IPS DF 6.9 (cell line): ENCODE data around the gene ATP10B.

Experiments used
- DNase-seq: peaks from one replicate; pipeline ENCODE4 v3.0.0-alpha.2; 2013; ENCODE audit warnings: low read depth, low spot score
- H3K27ac ChIP-seq: one replicate; pipeline ENCODE4 v1.5.1; 2013; ENCODE audit warnings: low read length, control low read depth
- H3K27me3 ChIP-seq: 2 replicates; pipeline ENCODE4 v1.6.1; 2013; ENCODE audit warnings: mild to moderate bottlenecking, low read length; ENCODE audit not compliant: control insufficient read depth, insufficient read depth
- H3K36me3 ChIP-seq: 2 replicates; pipeline ENCODE4 v1.6.1; 2013; ENCODE audit warnings: low read length; ENCODE audit not compliant: control insufficient read depth, insufficient read depth
- H3K4me1 ChIP-seq: 2 replicates; pipeline ENCODE4 v1.6.1; 2013; ENCODE audit warnings: low read length; ENCODE audit not compliant: control insufficient read depth, insufficient read depth
- H3K4me3 ChIP-seq: 2 replicates; pipeline ENCODE4 v1.5.1; 2013; ENCODE audit warnings: mild to moderate bottlenecking, low read length
- H3K9me3 ChIP-seq: 2 replicates; pipeline ENCODE4 v1.6.1; 2013; ENCODE audit warnings: low read length, inconsistent platforms; ENCODE audit not compliant: control insufficient read depth, insufficient read depth
- WGBS: extraction: QIAGEN DNeasy Blood & Tissue Kit; methylation state at CpG from one replicate; pipeline ENCODE4 v1.1.7; 2013; ENCODE audit warnings: mixed read lengths, missing lambda C conversion rate; ENCODE audit not compliant: insufficient read length, insufficient coverage; 5-methylcytosine and 5-hydroxymethylcytosine counted together

Gene ATP10B

GRCh38 chr5:160542281-160542680 is 309.7 kb downstream of the ATP10B start:
- Histone ChIP-seq H3K9me3 (no peaks in the 10 kb centered on the region), H3K4me3 (no peak overlapping the region), H3K27me3 (no peaks in the 10 kb centered on the region), H3K36me3 (no peaks in the 10 kb centered on the region), H3K27ac (no peak overlapping the region), H3K4me1 (no peaks in the 10 kb centered on the region)
- DNase-seq: no peak
- WGBS: no CpG with 5 or more reads among the region's 4 CpGs

- Histone ChIP-seq H3K27ac (no peak overlapping the region), H3K4me1 (peaks cover 5% of the 10 kb centered on the region; the same call in 1 of the 2 replicates), H3K27me3 (no peaks in the 10 kb centered on the region), H3K9me3 (no peaks in the 10 kb centered on the region), H3K4me3 (no peak overlapping the region), H3K36me3 (no peaks in the 10 kb centered on the region)
- WGBS: no CpG with 5 or more reads among the region's 1 CpG
- DNase-seq: no peak
Observed at GRCh38 chr5:160539431-160539830, 312.6 kb downstream of the ATP10B start.

GRCh38 chr5:160537940-160538339 is 314.1 kb downstream of the ATP10B start:
- H3K9me3 ChIP-seq: no peaks in the 10 kb centered on the region
- H3K27ac ChIP-seq: no peak overlapping the region
- H3K36me3 ChIP-seq: no peaks in the 10 kb centered on the region
- no peak overlapping the region for H3K4me3 ChIP-seq
- H3K27me3 ChIP-seq: no peaks in the 10 kb centered on the region
- DNase-seq: no peak
- peaks cover 5% of the 10 kb centered on the region; the same call in 1 of the 2 replicates for H3K4me1 ChIP-seq
- no CpG with 5 or more reads among the region's 4 CpGs for WGBS

GRCh38 chr5:160537116-160537515 is 314.9 kb downstream of the ATP10B start:
- peaks cover 5% of the 10 kb centered on the region; the same call in 1 of the 2 replicates for H3K4me1 ChIP-seq
- no peak overlapping the region for H3K4me3 ChIP-seq
- H3K27ac ChIP-seq: no peak overlapping the region
- H3K36me3 ChIP-seq: no peaks in the 10 kb centered on the region
- no peaks in the 10 kb centered on the region for H3K27me3 ChIP-seq
- no peak for DNase-seq
- H3K9me3 ChIP-seq: no peaks in the 10 kb centered on the region

GRCh38 chr5:160534914-160535313 is 317.1 kb downstream of the ATP10B start:
- Histone ChIP-seq H3K4me3 (no peak overlapping the region), H3K27ac (no peak overlapping the region), H3K36me3 (no peaks in the 10 kb centered on the region), H3K9me3 (no peaks in the 10 kb centered on the region), H3K4me1 (peaks cover 5% of the 10 kb centered on the region; the same call in 1 of the 2 replicates), H3K27me3 (no peaks in the 10 kb centered on the region)
- DNase-seq: no peak

GRCh38 chr5:160534125-160534524 is 317.9 kb downstream of the ATP10B start:
- Histone ChIP-seq H3K4me3 (no peak overlapping the region), H3K4me1 (peaks cover 5% of the 10 kb centered on the region; the same call in 1 of the 2 replicates), H3K27ac (no peak overlapping the region), H3K36me3 (no peaks in the 10 kb centered on the region), H3K27me3 (no peaks in the 10 kb centered on the region), H3K9me3 (no peaks in the 10 kb centered on the region)
- no CpG with 5 or more reads among the region's 3 CpGs for WGBS
- no peak for DNase-seq

DNA sequence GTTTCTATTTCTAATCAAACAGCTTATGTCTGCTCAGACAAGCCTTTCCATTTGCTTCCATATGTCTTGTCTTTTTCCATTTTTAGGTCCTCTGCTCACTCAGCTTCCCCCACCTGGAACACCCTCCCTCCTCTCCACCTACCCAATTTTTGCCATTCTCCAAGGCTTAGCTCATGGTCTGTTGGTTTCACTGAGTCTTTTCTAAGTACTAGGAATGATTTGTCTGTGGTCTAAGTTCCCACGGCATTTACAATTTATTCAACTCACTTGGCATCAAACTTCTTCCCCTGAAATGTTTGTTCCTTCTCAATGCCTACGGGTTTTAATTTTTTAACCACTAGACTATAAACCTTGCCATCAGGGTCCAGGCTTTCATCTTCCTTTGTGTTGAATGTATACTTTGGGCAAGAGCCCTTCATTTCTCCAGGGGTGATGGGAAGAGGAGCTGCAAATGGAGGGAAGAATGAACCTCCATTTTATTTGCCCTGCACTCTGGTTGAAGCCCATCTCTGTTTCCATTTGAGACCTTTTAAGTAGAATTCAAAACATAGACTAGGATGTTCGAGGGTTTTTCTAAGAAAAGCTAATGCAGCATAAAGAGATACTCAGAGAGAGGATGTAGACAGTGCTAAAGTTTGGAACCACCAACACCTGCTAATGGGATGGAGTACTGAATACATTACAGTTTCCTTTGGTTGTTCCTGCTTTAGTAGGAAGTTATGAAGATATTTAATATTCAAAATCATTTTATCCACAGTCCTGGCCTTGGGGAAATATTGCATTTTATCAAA is 326.3 kb downstream of the ATP10B start:
- no peaks in the 10 kb centered on the region for H3K9me3 ChIP-seq
- no peak overlapping the region for H3K27ac ChIP-seq
- no peaks in the 10 kb centered on the region for H3K27me3 ChIP-seq
- H3K4me1 ChIP-seq: no peaks in the 10 kb centered on the region
- no CpG with 5 or more reads among the region's 3 CpGs for WGBS
- DNase-seq: no peak
- H3K36me3 ChIP-seq: no peaks in the 10 kb centered on the region
- no peak overlapping the region for H3K4me3 ChIP-seq

GRCh38 chr5:160524827-160525226 is 327.2 kb downstream of the ATP10B start:
- DNase-seq: no peak
- H3K4me3 ChIP-seq: no peak overlapping the region
- no peaks in the 10 kb centered on the region for H3K27me3 ChIP-seq
- H3K27ac ChIP-seq: no peak overlapping the region
- no CpG with 5 or more reads among the region's 1 CpG for WGBS
- no peaks in the 10 kb centered on the region for H3K36me3 ChIP-seq
- no peaks in the 10 kb centered on the region for H3K4me1 ChIP-seq
- no peaks in the 10 kb centered on the region for H3K9me3 ChIP-seq

DNA sequence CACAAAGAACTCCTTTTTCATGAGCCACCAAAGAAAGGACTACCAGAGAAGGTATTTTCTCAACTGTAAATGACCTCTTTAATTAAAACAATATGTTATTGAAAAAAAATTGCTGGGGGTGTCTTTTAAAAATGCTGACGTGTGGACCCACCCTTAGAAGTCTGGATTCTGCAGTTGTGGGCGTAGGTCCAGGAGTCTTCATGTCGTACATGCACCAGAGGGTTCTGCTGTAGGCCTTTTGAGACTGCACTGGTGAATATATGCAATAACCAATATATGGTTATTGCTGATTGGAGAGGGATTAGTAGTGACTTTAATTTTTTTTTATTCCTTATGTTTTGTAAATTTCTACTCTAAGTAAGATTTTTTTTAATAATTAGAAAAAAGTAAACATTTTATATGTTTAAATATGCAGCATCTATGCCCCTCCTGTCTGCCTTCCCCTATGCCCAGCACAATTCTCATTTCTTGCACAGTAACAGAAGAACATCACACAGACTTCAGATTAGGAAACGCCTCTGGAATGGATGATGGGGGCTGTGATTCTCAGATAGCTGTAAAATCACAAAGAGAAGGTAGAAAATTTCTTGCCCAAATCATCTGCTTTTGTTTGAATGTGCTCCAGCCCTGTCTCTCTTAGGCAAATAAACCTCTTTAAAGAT is 328.4 kb downstream of the ATP10B start:
- Histone ChIP-seq H3K27ac (no peak overlapping the region), H3K9me3 (no peaks in the 10 kb centered on the region), H3K27me3 (no peaks in the 10 kb centered on the region), H3K4me1 (no peaks in the 10 kb centered on the region), H3K4me3 (no peak overlapping the region), H3K36me3 (no peaks in the 10 kb centered on the region)
- WGBS: no CpG with 5 or more reads among the region's 4 CpGs
- DNase-seq: no peak

GRCh38 chr5:160521392-160521663 is 330.7 kb downstream of the ATP10B start:
- Histone ChIP-seq H3K27ac (no peak overlapping the region), H3K4me3 (no peak overlapping the region), H3K36me3 (no peaks in the 10 kb centered on the region), H3K27me3 (no peaks in the 10 kb centered on the region), H3K9me3 (no peaks in the 10 kb centered on the region), H3K4me1 (no peaks in the 10 kb centered on the region)
- DNase-seq: no peak
